VCaP (cell line): ENCODE results near the gene SH3BGR.

ENCODE experiments used
- H3K27ac ChIP-seq: fragments of 450-650 bp; 2 replicates; pipeline ENCODE4 v1.5.1; 2017
- TF ChIP-seq, protein P1 (sequence below): fragments of 450-650 bp; conservative IDR thresholded peaks from 2 replicates; pipeline ENCODE4 v1.5.1; 2017; ENCODE audit warnings: mild to moderate bottlenecking, moderate library complexity

SH3BGR gene

DNA sequence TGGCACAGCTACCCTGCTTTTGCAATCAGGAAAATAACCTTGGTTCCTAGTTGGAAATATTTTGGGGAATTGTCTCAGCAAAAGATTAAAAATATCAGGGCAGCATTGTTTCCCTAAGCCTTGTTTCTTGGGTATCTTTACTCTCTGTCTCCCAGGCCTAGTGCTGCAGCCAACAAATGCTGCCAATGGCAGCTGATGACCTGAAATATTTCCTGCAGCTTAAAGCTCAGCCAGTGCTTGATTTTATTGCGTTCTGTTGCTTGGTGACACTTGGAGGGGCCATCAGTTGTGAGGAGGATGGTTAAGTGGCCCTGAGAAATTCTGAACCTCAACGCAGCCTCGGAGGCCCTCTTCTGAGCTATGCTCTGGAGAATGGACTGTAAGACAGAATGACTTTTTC lies 101.6 kb downstream of the SH3BGR start:
- TF ChIP-seq, protein P1, sequence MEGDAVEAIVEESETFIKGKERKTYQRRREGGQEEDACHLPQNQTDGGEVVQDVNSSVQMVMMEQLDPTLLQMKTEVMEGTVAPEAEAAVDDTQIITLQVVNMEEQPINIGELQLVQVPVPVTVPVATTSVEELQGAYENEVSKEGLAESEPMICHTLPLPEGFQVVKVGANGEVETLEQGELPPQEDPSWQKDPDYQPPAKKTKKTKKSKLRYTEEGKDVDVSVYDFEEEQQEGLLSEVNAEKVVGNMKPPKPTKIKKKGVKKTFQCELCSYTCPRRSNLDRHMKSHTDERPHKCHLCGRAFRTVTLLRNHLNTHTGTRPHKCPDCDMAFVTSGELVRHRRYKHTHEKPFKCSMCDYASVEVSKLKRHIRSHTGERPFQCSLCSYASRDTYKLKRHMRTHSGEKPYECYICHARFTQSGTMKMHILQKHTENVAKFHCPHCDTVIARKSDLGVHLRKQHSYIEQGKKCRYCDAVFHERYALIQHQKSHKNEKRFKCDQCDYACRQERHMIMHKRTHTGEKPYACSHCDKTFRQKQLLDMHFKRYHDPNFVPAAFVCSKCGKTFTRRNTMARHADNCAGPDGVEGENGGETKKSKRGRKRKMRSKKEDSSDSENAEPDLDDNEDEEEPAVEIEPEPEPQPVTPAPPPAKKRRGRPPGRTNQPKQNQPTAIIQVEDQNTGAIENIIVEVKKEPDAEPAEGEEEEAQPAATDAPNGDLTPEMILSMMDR = no peak
- no peak overlapping the region for H3K27ac ChIP-seq

DNA sequence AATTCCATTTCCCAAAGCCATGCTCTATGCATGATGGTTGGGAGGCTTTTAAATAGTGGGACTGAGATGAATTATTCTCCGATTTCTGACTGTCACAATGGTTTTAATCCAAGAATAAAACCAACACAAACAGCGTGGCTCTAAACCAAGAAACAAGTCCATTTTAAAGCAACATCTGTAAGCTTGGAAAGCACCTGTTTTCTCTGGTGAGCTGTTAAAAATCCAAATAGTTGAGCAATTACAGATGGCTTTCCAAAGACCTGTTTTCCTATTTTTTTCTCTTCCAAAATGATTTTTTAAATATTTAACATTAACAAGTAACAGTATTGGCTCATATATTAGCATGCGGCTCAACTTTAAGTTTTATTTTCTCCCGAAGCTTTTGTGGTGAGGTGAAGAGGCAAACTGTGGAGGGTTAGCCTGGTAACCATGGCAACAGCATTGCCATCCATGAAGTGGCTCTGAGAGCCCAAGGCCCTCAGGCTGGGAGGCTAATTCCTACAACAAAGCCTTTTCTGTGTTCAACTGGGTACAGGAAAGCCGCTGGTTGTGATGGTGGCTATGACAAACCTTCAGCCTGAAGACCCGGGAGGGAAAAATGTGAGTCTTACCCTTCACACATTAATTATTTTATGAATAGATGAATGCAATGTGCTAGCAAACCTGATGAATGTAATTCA lies 104.3 kb downstream of the SH3BGR start:
- no peak overlapping the region for H3K27ac ChIP-seq
- TF ChIP-seq, protein P1 = no peak

DNA sequence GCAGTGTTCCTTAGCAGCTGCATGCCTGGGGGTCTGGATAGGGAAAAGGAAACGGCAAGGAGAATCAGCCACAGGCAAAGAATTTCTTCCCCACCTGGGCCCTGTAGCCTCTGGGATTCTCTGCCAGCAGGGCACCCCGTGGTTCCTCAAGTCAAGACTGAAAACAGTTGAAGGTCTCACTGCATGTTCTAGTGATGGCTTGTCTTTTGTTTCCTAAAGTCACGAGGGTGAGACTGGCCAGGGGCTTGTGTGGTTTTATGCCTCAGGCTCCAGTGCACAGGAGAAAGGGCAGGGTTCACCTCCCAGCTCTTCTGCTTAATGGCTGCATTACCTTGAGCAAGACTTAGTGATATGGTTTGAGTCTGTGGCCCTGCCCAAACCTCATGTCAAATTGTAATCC lies 107.7 kb downstream of the SH3BGR start:
- H3K27ac ChIP-seq = no peak overlapping the region
- TF ChIP-seq, protein P1 = no peak

DNA sequence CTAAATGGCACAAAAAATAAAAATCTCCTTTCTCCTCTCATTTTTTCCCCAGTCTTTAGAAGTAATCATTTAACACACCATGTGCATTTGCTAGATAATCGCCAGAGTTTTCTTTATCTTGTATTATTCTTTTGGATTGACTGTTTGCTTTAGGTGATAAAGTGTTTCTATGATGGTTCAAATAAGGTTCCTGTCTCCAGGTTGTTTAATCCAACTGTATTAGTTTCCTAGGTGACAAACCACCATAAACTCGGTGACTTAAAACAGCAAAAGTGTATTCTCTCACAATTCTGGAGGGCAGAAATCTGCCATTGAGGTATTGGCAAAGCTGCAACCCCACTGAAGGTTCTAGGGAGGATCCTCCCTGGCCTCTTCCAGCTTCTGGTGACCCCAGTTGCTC lies 109.4 kb downstream of the SH3BGR start:
- H3K27ac ChIP-seq = no peak overlapping the region
- TF ChIP-seq, protein P1 = no peak

DNA sequence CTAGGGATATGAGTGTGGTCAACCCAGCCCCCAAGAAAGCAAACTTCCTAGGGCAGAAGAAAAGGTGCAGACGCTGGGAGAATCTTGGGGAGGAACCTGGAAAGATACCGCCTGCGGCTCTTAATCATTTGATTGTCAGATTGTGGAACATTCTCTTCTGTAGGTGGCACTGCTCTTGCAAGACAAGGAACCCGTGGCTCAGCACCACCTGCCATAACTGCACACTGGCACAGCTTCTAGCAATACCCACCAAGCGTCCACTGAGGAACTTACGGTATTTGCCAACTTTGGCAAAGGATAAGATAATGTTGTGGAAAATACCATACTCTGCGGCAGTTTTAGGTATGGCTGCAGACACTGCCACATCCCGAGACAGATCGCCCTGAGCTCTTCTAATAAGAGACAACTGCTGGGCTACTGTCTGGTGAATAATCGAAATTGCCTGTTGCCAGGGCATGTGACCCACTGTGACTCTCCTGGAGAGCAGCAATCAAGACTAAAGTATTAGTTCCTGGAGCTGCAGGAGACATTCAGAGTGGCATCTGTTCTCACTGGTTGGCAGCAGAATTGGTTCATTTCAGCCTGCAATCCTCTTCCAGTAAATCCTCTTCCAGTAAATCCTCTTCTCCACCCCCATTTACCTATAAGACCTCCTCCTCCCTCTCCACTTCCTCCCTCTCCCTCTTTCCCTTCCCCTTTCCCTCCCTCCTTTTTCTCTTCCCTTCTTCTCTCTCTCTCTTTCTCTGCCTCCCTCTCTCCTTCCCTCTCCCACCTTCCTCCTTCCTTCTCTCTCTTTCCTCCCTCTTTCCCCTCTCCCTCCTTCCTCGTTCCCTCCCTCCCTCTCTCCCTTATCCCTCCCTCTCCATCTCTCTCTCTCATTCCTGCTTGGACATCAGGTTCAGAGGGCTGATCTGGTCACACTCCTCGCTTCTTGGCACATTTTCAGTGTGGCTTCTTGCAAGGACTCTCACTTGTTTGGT lies 111.3 kb downstream of the SH3BGR start:
- H3K27ac ChIP-seq = peak overlapping the region; percentile 81
- TF ChIP-seq, protein P1 = no peak

DNA sequence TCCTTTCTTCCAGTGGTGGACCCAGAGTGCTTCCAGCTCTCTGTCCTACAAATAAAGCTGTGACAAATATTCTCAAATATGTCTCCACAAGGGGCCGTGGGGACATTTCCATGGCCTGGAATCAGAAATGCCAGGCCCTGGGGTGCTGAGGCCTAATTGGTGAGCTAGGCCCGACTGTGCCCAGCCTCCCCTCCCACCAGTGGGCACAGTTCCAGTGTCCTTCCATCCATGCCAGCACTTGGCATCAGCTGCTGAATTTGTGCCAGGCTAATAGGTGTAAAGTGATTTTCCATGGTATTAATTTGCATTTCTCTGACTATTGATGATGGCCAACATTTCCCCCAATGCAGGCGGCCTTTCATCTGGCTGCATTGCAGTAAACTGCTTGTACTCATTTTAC lies 112.4 kb downstream of the SH3BGR start:
- TF ChIP-seq, protein P1 = no peak
- peak overlapping the region; percentile 81 for H3K27ac ChIP-seq
